K562 (cell line): ENCODE results near the gene TIMP3. TPM values are rescaled to one million over a fixed set of nuclear protein-coding genes. Genes with fewer than 3 reads are reported as not detected.
A peak's percentile ranks its signal among the peaks of the same experiment; 100 is the strongest.

Experiments
- ATF1 ChIP-seq, 2 experiments: fragments of 450-650 bp in 1 of 2; IDR thresholded peaks; 2 replicates each; pipeline ENCODE4 v1.6.1; 2016; ENCODE audit warnings: missing compliant biosample characterization in 1 of 2, missing genetic modification characterization in 1 of 2
- ATF7 ChIP-seq: fragments of 450-650 bp; IDR thresholded peaks from 2 replicates; pipeline ENCODE4 v1.7.1; 2014; ENCODE audit warnings: mild to moderate bottlenecking, moderate library complexity
- ETS1 ChIP-seq: conservative IDR thresholded peaks from 2 replicates; pipeline ENCODE4 v1.6.1; 2011; ENCODE audit warnings: low read depth, mild to moderate bottlenecking, low read length; ENCODE audit not compliant: control insufficient read depth
- HDAC1 ChIP-seq, 2 experiments: fragments of 450-650 bp; IDR thresholded peaks; 2 replicates each; pipeline ENCODE4 v1.6.1; 2016 to 2017; ENCODE audit warnings: inconsistent platforms in 1 of 2, mild to moderate bottlenecking in 1 of 2, moderate library complexity in 1 of 2
- HNRNPK ChIP-seq: fragments of 200-400 bp; formaldehyde crosslinking; IDR thresholded peaks from one replicate; pipeline ENCODE4 v1.6.1; 2018; ENCODE audit warnings: mild to moderate bottlenecking, low read depth, low read length; ENCODE audit not compliant: poor library complexity, severe bottlenecking
- KLF6 ChIP-seq: fragments of 250-450 bp; sonication (Bioruptor Pico); IDR thresholded peaks from 2 replicates; pipeline ENCODE4 v1.4.0; 2020; ENCODE audit warnings: mild to moderate bottlenecking, moderate library complexity, borderline replicate concordance
- LCOR ChIP-seq: sonication (generic); formaldehyde crosslinking; IDR thresholded peaks from 2 replicates; pipeline ENCODE4 v1.8.0; 2022; ENCODE audit warnings: mild to moderate bottlenecking, missing genetic modification reagents
- PPARD ChIP-seq: fragments of 250-450 bp; sonication (Bioruptor Pico); IDR thresholded peaks from 2 replicates; pipeline ENCODE4 v1.8.0; 2022; ENCODE audit warnings: inconsistent platforms, mild to moderate bottlenecking, moderate library complexity
- TAF15 ChIP-seq: fragments of 200-400 bp; formaldehyde crosslinking; IDR thresholded peaks from 2 replicates; pipeline ENCODE4 v1.6.1; 2017; ENCODE audit warnings: mild to moderate bottlenecking, low read depth, low read length, moderate library complexity
- ZFP1 ChIP-seq: fragments of 450-650 bp; formaldehyde crosslinking; IDR thresholded peaks from 2 replicates; pipeline ENCODE4 v1.4.0; 2020; ENCODE audit warnings: mild to moderate bottlenecking, mixed read lengths
- polyA plus RNA-seq, 8 experiments: library from polyadenylated mRNA; depleted of rRNA in 4 of 8; stranded (reverse) in 5 of 8; unstranded in 3 of 8; fragments of >200 nt; fragmentation: Nextera tagmentation in 2 of 8; fragmentation: Illumina TruSeq in 1 of 8; extraction: Ambion mirVana in 2 of 8; extraction: Trizol in 1 of 8; gene quantifications; 2 replicates each; pipeline versions ENCODE4 v1.2.1 to v1.2.3, GENCODE V29; 2011 to 2014; ENCODE audit warnings: inconsistent platforms in 1 of 8, missing spikeins in 1 of 8
- total RNA-seq, 7 experiments: library from RNA; depleted of rRNA in 6 of 7; stranded (reverse); fragments of >200 nt in 6 of 7; fragmentation: Illumina TruSeq in 2 of 7; extraction: Trizol in 2 of 7; gene quantifications; 2 replicates each; pipeline versions ENCODE4 v1.2.1 to v1.2.3, GENCODE V29; 2011 to 2021; ENCODE audit warnings: low replicate concordance in 1 of 7
- TF ChIP-seq, protein P1 (sequence below), 2 experiments: fragments of 450-650 bp; IDR thresholded peaks; 2 replicates each; pipeline ENCODE4 v1.6.1; 2016; ENCODE audit warnings: mild to moderate bottlenecking in 2 of 2, borderline replicate concordance in 1 of 2, low read depth in 1 of 2, moderate library complexity in 1 of 2

The TIMP3 gene
- total and polyA plus RNA-seq, 9 of the 15 experiments (the other 6 are each of a cell fraction or from before 2014, with no cell fraction given), result 0.07 to 0.73 (median 0.18) TPM

- no peak for TF ChIP-seq ATF7
- TF ChIP-seq HDAC1 (IDR thresholded peaks at IDR 0.05), result peak in 1 of 2 experiments; percentile 36; a peak in 1 of 4 replicates
- TF ChIP-seq, protein P1, sequence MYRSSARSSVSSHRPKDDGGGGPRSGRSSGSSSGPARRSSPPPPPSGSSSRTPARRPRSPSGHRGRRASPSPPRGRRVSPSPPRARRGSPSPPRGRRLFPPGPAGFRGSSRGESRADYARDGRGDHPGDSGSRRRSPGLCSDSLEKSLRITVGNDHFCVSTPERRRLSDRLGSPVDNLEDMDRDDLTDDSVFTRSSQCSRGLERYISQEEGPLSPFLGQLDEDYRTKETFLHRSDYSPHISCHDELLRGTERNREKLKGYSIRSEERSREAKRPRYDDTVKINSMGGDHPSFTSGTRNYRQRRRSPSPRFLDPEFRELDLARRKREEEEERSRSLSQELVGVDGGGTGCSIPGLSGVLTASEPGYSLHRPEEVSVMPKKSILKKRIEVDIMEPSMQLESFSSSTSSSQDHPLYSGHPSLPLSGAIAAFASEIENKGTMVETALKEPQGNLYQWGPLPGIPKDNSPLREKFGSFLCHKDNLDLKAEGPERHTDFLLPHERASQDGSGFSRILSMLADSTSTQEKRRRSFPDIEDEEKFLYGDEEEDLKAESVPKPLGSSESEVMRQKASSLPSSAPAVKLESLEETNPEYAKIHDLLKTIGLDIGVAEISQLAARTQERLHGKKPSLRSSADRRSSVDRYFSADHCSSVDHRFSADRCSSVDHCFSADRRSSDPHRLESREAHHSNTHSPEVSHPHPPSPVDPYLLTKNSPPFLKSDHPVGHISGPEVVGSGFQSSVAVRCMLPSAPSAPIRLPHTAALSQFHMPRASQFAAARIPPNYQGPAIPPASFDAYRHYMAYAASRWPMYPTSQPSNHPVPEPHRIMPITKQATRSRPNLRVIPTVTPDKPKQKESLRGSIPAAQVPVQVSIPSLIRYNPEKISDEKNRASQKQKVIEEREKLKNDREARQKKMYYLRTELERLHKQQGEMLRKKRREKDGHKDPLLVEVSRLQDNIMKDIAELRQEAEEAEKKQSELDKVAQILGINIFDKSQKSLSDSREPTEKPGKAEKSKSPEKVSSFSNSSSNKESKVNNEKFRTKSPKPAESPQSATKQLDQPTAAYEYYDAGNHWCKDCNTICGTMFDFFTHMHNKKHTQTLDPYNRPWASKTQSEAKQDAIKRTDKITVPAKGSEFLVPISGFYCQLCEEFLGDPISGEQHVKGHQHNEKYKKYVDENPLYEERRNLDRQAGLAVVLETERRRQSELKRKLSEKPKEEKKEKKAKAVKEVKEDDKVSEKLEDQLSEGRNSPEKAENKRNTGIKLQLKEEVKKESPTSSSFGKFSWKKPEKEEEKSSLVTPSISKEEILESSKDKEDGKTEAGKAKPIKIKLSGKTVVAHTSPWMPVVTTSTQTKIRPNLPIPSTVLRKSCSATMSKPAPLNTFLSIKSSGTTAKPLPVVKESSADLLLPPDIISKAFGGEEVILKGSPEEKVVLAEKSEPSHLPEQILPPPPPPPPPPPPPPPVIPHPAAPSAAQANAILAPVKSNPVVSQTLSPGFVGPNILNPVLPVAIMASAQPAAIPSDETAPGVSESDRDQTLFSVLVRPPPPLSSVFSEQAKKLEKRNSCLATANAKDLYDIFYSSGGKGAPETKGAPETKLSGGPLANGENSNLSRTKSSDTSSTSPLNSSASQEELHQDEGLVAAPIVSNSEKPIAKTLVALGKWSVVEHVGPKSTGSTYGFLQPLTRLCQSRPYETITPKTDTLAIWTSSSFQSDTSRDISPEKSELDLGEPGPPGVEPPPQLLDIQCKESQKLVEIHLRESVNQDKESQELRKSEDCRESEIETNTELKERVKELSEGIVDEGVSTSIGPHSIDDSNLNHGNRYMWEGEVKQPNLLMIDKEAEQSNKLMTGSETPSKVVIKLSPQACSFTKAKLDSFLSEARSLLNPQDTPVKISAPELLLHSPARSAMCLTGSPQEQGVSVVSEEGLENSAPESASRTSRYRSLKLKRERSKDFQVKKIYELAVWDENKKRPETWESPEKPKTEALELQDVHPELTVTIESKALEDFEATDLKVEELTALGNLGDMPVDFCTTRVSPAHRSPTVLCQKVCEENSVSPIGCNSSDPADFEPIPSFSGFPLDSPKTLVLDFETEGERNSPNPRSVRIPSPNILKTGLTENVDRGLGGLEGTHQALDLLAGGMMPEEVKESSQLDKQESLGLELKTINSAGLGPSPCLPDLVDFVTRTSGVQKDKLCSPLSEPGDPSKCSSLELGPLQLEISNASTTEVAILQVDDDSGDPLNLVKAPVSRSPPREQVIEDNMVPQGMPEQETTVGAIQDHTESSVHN (IDR thresholded peaks at IDR 0.05; ENCODE audit: borderline replicate concordance in 1 of 2, low read depth in 1 of 2), result no peak
- no peak for TF ChIP-seq ATF1 (CRISPR knock-in tag; IDR thresholded peaks at IDR 0.05)
- TF ChIP-seq ATF1 (tag; IDR thresholded peaks at IDR 0.05), result peak; percentile 5; the same call in 1 of the 2 replicates
- TF ChIP-seq ZFP1 (CRISPR knock-in tag), result no peak
- no peak for TF ChIP-seq ETS1
- no peak for TF ChIP-seq LCOR (CRISPR knock-in tag)
- no peak for TF ChIP-seq PPARD (CRISPR knock-in tag)
- TF ChIP-seq KLF6 (CRISPR knock-in tag), result no peak
- no peak for TF ChIP-seq TAF15
- no peak for TF ChIP-seq HNRNPK
These were observed 85.9 kb downstream of the TIMP3 start (continued) for GRCh38 chr22:32887324-32887980.
